HepG2 (cell line): ENCODE data around the gene TMEM86B. TPM values are rescaled to one million over a fixed set of nuclear protein-coding genes. Genes with fewer than 3 reads are reported as not detected.

Experiments
- ARNT ChIP-seq: fragments of 450-650 bp; IDR thresholded peaks from 2 replicates; pipeline ENCODE4 v1.6.1; 2017
- ATM ChIP-seq: fragments of 450-650 bp; IDR thresholded peaks from 2 replicates; pipeline ENCODE4 v1.7.1; 2017; ENCODE audit warnings: mild to moderate bottlenecking, borderline replicate concordance
- BHLHE40 ChIP-seq: IDR thresholded peaks from 2 replicates; pipeline ENCODE4 v1.6.1; 2011; ENCODE audit warnings: low read length, improper control_type of control experiment
- CEBPG ChIP-seq: IDR thresholded peaks from 2 replicates; pipeline ENCODE4 v1.6.1; 2016
- EP300 ChIP-seq, 3 experiments: sonication (generic) in 1 of 3; formaldehyde crosslinking in 1 of 3; IDR thresholded peaks; 2 replicates each; pipeline versions ENCODE4 v1.5.1 to v1.6.1; 2011 to 2020; ENCODE audit warnings: low read depth in 2 of 3, low read length in 2 of 3, borderline replicate concordance in 1 of 3, improper control_type of control experiment in 1 of 3, mild to moderate bottlenecking in 1 of 3, missing genetic modification reagents in 1 of 3, moderate library complexity in 1 of 3
- FOXM1 ChIP-seq: sonication (generic); formaldehyde crosslinking; IDR thresholded peaks from 2 replicates; pipeline ENCODE4 v1.5.0; 2020; ENCODE audit warnings: missing genetic modification reagents
- KAT2B ChIP-seq: fragments of 150-350 bp; IDR thresholded peaks from 2 replicates; pipeline ENCODE4 v1.6.1; 2014; ENCODE audit warnings: low read depth, low read length, borderline replicate concordance
- RNF219 ChIP-seq: sonication (generic); formaldehyde crosslinking; IDR thresholded peaks from 2 replicates; pipeline ENCODE4 v1.5.0; 2020; ENCODE audit warnings: mild to moderate bottlenecking, missing genetic modification reagents
- TAF15 ChIP-seq: fragments of 200-400 bp; formaldehyde crosslinking; IDR thresholded peaks from one replicate; pipeline ENCODE4 v1.6.1; 2018; ENCODE audit warnings: mild to moderate bottlenecking, low read depth, low read length; ENCODE audit not compliant: poor library complexity, severe bottlenecking
- THAP9 ChIP-seq: sonication (generic); formaldehyde crosslinking; IDR thresholded peaks from 2 replicates; pipeline ENCODE4; 2020; ENCODE audit warnings: missing genetic modification reagents, mild to moderate bottlenecking, borderline replicate concordance
- ZBTB20 ChIP-seq: sonication (generic); formaldehyde crosslinking; IDR thresholded peaks from 2 replicates; pipeline ENCODE4 v1.8.1; 2023; ENCODE audit warnings: missing genetic modification reagents, low read depth, mild to moderate bottlenecking, borderline replicate concordance
- ZNF20 ChIP-seq: sonication (generic); formaldehyde crosslinking; IDR thresholded peaks from 2 replicates; pipeline ENCODE4 v1.4.0; 2020; ENCODE audit warnings: mild to moderate bottlenecking, moderate library complexity, missing genetic modification reagents
- ZNF317 ChIP-seq: sonication (generic); formaldehyde crosslinking; IDR thresholded peaks from 2 replicates; pipeline ENCODE4 v1.5.0; 2020; ENCODE audit warnings: mild to moderate bottlenecking, missing genetic modification reagents
- ZNF431 ChIP-seq: sonication (generic); formaldehyde crosslinking; IDR thresholded peaks from 2 replicates; pipeline ENCODE4 v1.9.0; 2022; ENCODE audit warnings: missing genetic modification reagents, low read depth, mild to moderate bottlenecking, borderline replicate concordance
- ZNF652 ChIP-seq: IDR thresholded peaks from 2 replicates; pipeline ENCODE4 v1.6.1; 2016; ENCODE audit warnings: low read depth, borderline replicate concordance
- ZNF891 ChIP-seq: sonication (generic); formaldehyde crosslinking; IDR thresholded peaks from 2 replicates; pipeline ENCODE4 v1.5.0; 2020; ENCODE audit warnings: mild to moderate bottlenecking, missing genetic modification reagents
- ZZZ3 ChIP-seq: sonication (generic); formaldehyde crosslinking; IDR thresholded peaks from 2 replicates; pipeline ENCODE4 v1.4.0; 2020; ENCODE audit warnings: missing genetic modification reagents, mild to moderate bottlenecking, borderline replicate concordance
- polyA plus RNA-seq, 8 experiments: library from polyadenylated mRNA; depleted of rRNA in 3 of 8; stranded (reverse) in 7 of 8; unstranded in 1 of 8; fragments of >200 nt; fragmentation: Illumina TruSeq in 4 of 8; extraction: Trizol in 4 of 8; gene quantifications; 2 replicates each; pipeline versions ENCODE4 v1.2.1 to v1.2.3, GENCODE V29; 2011 to 2016; ENCODE audit warnings: low read depth in 4 of 8, missing spikeins in 1 of 8, mixed read lengths in 1 of 8; ENCODE audit not compliant: insufficient read depth in 1 of 8
- total RNA-seq, 5 experiments: library from RNA; depleted of rRNA; stranded (reverse); fragments of >200 nt; fragmentation: Illumina TruSeq; extraction: Trizol; gene quantifications; 2 replicates each; pipeline ENCODE4 v1.2.3, GENCODE V29; 2016; ENCODE audit warnings: low read depth in 1 of 5
- TF ChIP-seq, protein P1 (sequence below): sonication (generic); formaldehyde crosslinking; IDR thresholded peaks from 2 replicates; pipeline ENCODE4 v1.9.0; 2022; ENCODE audit warnings: missing genetic modification reagents, mild to moderate bottlenecking, borderline replicate concordance
- TF ChIP-seq, protein P2 (sequence below): sonication (generic); formaldehyde crosslinking; IDR thresholded peaks from 2 replicates; pipeline ENCODE4 v1.8.1; 2023; ENCODE audit warnings: missing genetic modification reagents, inconsistent platforms, borderline replicate concordance
- TF ChIP-seq, protein P3 (sequence below): IDR thresholded peaks from 2 replicates; pipeline ENCODE4 v1.6.1; 2016

The TMEM86B gene
- total and polyA plus RNA-seq, 2 of the 13 experiments (the other 11 are each of a cell fraction or from before 2014, with no cell fraction given), result 7.7 to 9.6 TPM

- no peak for TF ChIP-seq ZBTB20 (CRISPR knock-in tag)
- TF ChIP-seq ZNF652 (CRISPR knock-in tag), result no peak
- TF ChIP-seq, protein P1, sequence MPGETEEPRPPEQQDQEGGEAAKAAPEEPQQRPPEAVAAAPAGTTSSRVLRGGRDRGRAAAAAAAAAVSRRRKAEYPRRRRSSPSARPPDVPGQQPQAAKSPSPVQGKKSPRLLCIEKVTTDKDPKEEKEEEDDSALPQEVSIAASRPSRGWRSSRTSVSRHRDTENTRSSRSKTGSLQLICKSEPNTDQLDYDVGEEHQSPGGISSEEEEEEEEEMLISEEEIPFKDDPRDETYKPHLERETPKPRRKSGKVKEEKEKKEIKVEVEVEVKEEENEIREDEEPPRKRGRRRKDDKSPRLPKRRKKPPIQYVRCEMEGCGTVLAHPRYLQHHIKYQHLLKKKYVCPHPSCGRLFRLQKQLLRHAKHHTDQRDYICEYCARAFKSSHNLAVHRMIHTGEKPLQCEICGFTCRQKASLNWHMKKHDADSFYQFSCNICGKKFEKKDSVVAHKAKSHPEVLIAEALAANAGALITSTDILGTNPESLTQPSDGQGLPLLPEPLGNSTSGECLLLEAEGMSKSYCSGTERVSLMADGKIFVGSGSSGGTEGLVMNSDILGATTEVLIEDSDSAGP, result peak; percentile 35; the same call in 1 of the 2 replicates
- TF ChIP-seq KAT2B, result no peak
- no peak for TF ChIP-seq ATM
- peak in 1 of 2 experiments; percentile 58; a peak in 1 of 4 replicates for TF ChIP-seq EP300 (IDR thresholded peaks at IDR 0.05; ENCODE audit: low read depth in 2 of 2, low read length in 2 of 2)
- no peak for TF ChIP-seq EP300 (CRISPR knock-in tag; IDR thresholded peaks at IDR 0.05; ENCODE audit: borderline replicate concordance)
- TF ChIP-seq RNF219 (CRISPR knock-in tag), result no peak
- no peak for TF ChIP-seq ARNT
- TF ChIP-seq ZNF431, result no peak
- TF ChIP-seq ZZZ3 (CRISPR knock-in tag), result no peak
- no peak for TF ChIP-seq THAP9 (CRISPR knock-in tag)
- no peak for TF ChIP-seq TAF15
- TF ChIP-seq BHLHE40, result no peak
- no peak for TF ChIP-seq FOXM1 (CRISPR knock-in tag)
- TF ChIP-seq, protein P2, sequence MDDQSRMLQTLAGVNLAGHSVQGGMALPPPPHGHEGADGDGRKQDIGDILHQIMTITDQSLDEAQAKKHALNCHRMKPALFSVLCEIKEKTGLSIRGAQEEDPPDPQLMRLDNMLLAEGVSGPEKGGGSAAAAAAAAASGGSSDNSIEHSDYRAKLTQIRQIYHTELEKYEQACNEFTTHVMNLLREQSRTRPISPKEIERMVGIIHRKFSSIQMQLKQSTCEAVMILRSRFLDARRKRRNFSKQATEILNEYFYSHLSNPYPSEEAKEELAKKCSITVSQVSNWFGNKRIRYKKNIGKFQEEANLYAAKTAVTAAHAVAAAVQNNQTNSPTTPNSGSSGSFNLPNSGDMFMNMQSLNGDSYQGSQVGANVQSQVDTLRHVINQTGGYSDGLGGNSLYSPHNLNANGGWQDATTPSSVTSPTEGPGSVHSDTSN (CRISPR knock-in tag), result no peak
- 0 out of 2 replicates have a peak, but pooled peaks have one; percentile 43 for TF ChIP-seq ZNF317 (CRISPR knock-in tag)
- TF ChIP-seq, protein P3, sequence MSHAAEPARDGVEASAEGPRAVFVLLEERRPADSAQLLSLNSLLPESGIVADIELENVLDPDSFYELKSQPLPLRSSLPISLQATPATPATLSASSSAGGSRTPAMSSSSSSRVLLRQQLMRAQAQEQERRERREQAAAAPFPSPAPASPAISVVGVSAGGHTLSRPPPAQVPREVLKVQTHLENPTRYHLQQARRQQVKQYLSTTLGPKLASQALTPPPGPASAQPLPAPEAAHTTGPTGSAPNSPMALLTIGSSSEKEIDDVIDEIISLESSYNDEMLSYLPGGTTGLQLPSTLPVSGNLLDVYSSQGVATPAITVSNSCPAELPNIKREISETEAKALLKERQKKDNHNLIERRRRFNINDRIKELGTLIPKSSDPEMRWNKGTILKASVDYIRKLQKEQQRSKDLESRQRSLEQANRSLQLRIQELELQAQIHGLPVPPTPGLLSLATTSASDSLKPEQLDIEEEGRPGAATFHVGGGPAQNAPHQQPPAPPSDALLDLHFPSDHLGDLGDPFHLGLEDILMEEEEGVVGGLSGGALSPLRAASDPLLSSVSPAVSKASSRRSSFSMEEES (CRISPR knock-in tag), result no peak
- TF ChIP-seq ZNF891 (CRISPR knock-in tag), result no peak
- 0 out of 2 replicates have a peak, but pooled peaks have one; percentile 32 for TF ChIP-seq CEBPG
- no peak for TF ChIP-seq ZNF20
These were observed at the start of gene TMEM86B (continued) for GRCh38 chr19:55228403-55229031.
